SK-N-SH (cell line): ENCODE data around the gene SREBF2. TPM values are rescaled to one million over a fixed set of nuclear protein-coding genes. Genes with fewer than 3 reads are reported as not detected.

Experiments used
- CTCF ChIA-PET: fragments of 300-600, 350-600 bp; formaldehyde crosslinking; extraction: SDS; loops from one replicate; lab custom pipeline; 2021; lab: Yijun Ruan, JAX
- POLR2A ChIA-PET: fragments of 350-600 bp; sonication (Branson Sonifier 250); formaldehyde crosslinking; extraction: SDS; loops from one replicate; lab custom pipeline; 2020; ENCODE audit warnings: antibody characterized with exemption, inconsistent platforms; lab: Yijun Ruan, JAX
- DNase-seq: peaks from one replicate; pipeline ENCODE4 v3.0.0; 2012
- H2AFZ ChIP-seq: fragments of 200-600 bp; sonication (generic); 2 replicates; pipeline ENCODE4 v1.8.1; 2016; ENCODE audit warnings: antibody characterized with exemption, mild to moderate bottlenecking, low read depth
- H3F3A ChIP-seq: fragments of 200-600 bp; sonication (generic); replicated peaks from 2 replicates; pipeline ENCODE3; 2016; ENCODE audit warnings: antibody characterized with exemption, mild to moderate bottlenecking; ENCODE audit not compliant: insufficient read depth
- H3K27ac ChIP-seq, 2 experiments: fragments of 200-500 bp in 1 of 2; fragments of 200-600 bp in 1 of 2; sonication (Bioruptor generic) in 1 of 2; sonication (generic), shearing (Covaris generic) in 1 of 2; 2 replicates each; pipeline versions ENCODE4 v1.5.1 to v1.6.1; 2014 to 2016; ENCODE audit warnings: low read depth in 2 of 2, inconsistent platforms in 1 of 2, low read length in 1 of 2, mild to moderate bottlenecking in 1 of 2, mixed read lengths in 1 of 2
- H3K27me3 ChIP-seq: fragments of 200-600 bp; sonication (generic), shearing (Covaris generic); 2 replicates; pipeline ENCODE4 v1.6.1; 2016; ENCODE audit warnings: mixed run types; ENCODE audit not compliant: insufficient read depth
- H3K36me3 ChIP-seq, 2 experiments: fragments of 200-500 bp in 1 of 2; fragments of 200-600 bp in 1 of 2; sonication (Bioruptor generic) in 1 of 2; sonication (generic) in 1 of 2; replicated peaks in 1 of 2; 2 replicates each; pipeline versions ENCODE3 to v1.5.1; 2014 to 2016; ENCODE audit warnings: low read length in 1 of 2, mild to moderate bottlenecking in 1 of 2; ENCODE audit not compliant: insufficient read depth in 2 of 2, control insufficient read depth in 1 of 2
- H3K4me1 ChIP-seq, 2 experiments: fragments of 200-500 bp in 1 of 2; fragments of 200-600 bp in 1 of 2; sonication (Bioruptor generic) in 1 of 2; sonication (generic), shearing (Covaris generic) in 1 of 2; 2 replicates each; pipeline versions ENCODE4 v1.5.1 to v1.6.1; 2014 to 2016; ENCODE audit warnings: low read depth in 1 of 2, low read length in 1 of 2, mixed run types in 1 of 2; ENCODE audit not compliant: insufficient read depth in 2 of 2, control insufficient read depth in 1 of 2
- H3K4me2 ChIP-seq: fragments of 200-600 bp; sonication (generic), shearing (Covaris generic); 2 replicates; pipeline ENCODE4 v1.6.1; 2017; ENCODE audit warnings: mixed run types
- H3K4me3 ChIP-seq, 2 experiments: fragments of 200-500 bp in 1 of 2; fragments of 200-600 bp in 1 of 2; sonication (Bioruptor generic) in 1 of 2; sonication (generic), shearing (Covaris generic) in 1 of 2; 2 replicates each; pipeline versions ENCODE4 v1.5.1 to v1.8.1; 2014 to 2016; ENCODE audit warnings: low read depth in 2 of 2, inconsistent platforms in 1 of 2, low read length in 1 of 2, mild to moderate bottlenecking in 1 of 2, mixed read lengths in 1 of 2, moderate library complexity in 1 of 2
- H3K79me2 ChIP-seq: fragments of 200-600 bp; sonication (generic); 2 replicates; pipeline ENCODE4 v1.8.1; 2017; ENCODE audit warnings: mild to moderate bottlenecking; ENCODE audit not compliant: insufficient read depth
- H3K9ac ChIP-seq: fragments of 200-600 bp; sonication (generic); 2 replicates; pipeline ENCODE4 v1.6.1; 2017; ENCODE audit warnings: mixed run types
- H3K9me2 ChIP-seq: fragments of 200-600 bp; sonication (generic); 2 replicates; pipeline ENCODE4 v1.6.1; 2017; ENCODE audit warnings: mixed run types
- H3K9me3 ChIP-seq: fragments of 200-600 bp; sonication (generic); 2 replicates; pipeline ENCODE4 v1.6.1; 2017; ENCODE audit warnings: mixed run types, mild to moderate bottlenecking, moderate library complexity
- H4K20me1 ChIP-seq: fragments of 200-600 bp; sonication (generic); 2 replicates; pipeline ENCODE4 v1.6.1; 2017; ENCODE audit warnings: mild to moderate bottlenecking, mixed run types; ENCODE audit not compliant: insufficient read depth
- CTCF ChIP-seq: fragments of 200-600 bp; sonication (generic); IDR thresholded peaks from 2 replicates; pipeline ENCODE4 v1.6.1; 2017; ENCODE audit warnings: antibody characterized with exemption, mild to moderate bottlenecking, moderate library complexity
- GABPA ChIP-seq: IDR thresholded peaks from 2 replicates; pipeline ENCODE4 v1.4.0; 2012; ENCODE audit warnings: low read depth, mild to moderate bottlenecking
- JUND ChIP-seq: IDR thresholded peaks from 2 replicates; pipeline ENCODE4 v1.4.0; 2012
- MEF2A ChIP-seq: IDR thresholded peaks from 2 replicates; pipeline ENCODE4 v1.4.0; 2012; ENCODE audit warnings: low read depth, borderline replicate concordance
- NRF1 ChIP-seq: IDR thresholded peaks from 2 replicates; pipeline ENCODE4 v1.6.1; 2012; ENCODE audit warnings: low read depth, mild to moderate bottlenecking, low read length
- POLR2AphosphoS5 ChIP-seq: IDR thresholded peaks from 2 replicates; pipeline ENCODE4 v1.6.1; 2012; ENCODE audit warnings: low read depth, low read length
- ZBTB33 ChIP-seq: IDR thresholded peaks from 2 replicates; pipeline ENCODE4 v1.4.0; 2012; ENCODE audit warnings: low read depth, borderline replicate concordance
- WGBS: methylation state at CpG from one replicate; pipeline ENCODE4 v1.1.6; 2017; ENCODE audit warnings: low lambda C conversion rate; 5-methylcytosine and 5-hydroxymethylcytosine counted together
- polyA plus RNA-seq, 3 experiments: library from polyadenylated mRNA; depleted of rRNA; stranded (reverse); fragments of >200 nt; gene quantifications; 2 replicates each; pipeline ENCODE4 v1.2.3, GENCODE V29; 2012

The SREBF2 gene
- polyA plus RNA-seq, 1 of the 3 experiments (the other 2 are of a cell fraction): 7.5 TPM

- no peaks in the 10 kb centered on the region; a peak in 1 of 4 replicates for H3K4me1 ChIP-seq
- WGBS: 37% methylated on average over 12 of the region's 48 CpGs
- CTCF ChIA-PET: interaction anchor here (0.9 to 1.5 kb wide), 8 partner anchors 9 to 519 kb away, joined by 3 to 6 read pairs (median 3); partner anchors contain the start of gene SMIM45
- H3K9me3 ChIP-seq: no peaks in the 10 kb centered on the region
- no peak overlapping the region for H3K27ac ChIP-seq
- H4K20me1 ChIP-seq: no peaks in the 10 kb centered on the region
- no peak overlapping the region for H2AFZ ChIP-seq
- peak; percentile 70 for DNase-seq
- no peaks in the 10 kb centered on the region for H3K9me2 ChIP-seq
- TF ChIP-seq GABPA (no peak), CTCF (peak; percentile 43)
- H3K4me2 ChIP-seq: no peak overlapping the region
- no peaks in the 10 kb centered on the region for H3F3A ChIP-seq
- no peaks in the 10 kb centered on the region for H3K36me3 ChIP-seq
- no peaks in the 10 kb centered on the region for H3K79me2 ChIP-seq
- H3K9ac ChIP-seq: no peak overlapping the region
- no peak overlapping the region for H3K4me3 ChIP-seq
- no peaks in the 10 kb centered on the region for H3K27me3 ChIP-seq
- POLR2A ChIA-PET: no interaction called here
Measured at GRCh38 chr22:41925783-41926460, 93.0 kb downstream of the SREBF2 start.

- H3K36me3 ChIP-seq: no peaks in the 10 kb centered on the region
- no peaks in the 10 kb centered on the region for H3F3A ChIP-seq
- no peaks in the 10 kb centered on the region for H3K9me2 ChIP-seq
- no peak overlapping the region for H2AFZ ChIP-seq
- H3K27me3 ChIP-seq: no peaks in the 10 kb centered on the region
- H3K4me1 ChIP-seq: no peaks in the 10 kb centered on the region; a peak in 1 of 4 replicates
- no peak for DNase-seq
- TF ChIP-seq MEF2A (no peak), ZBTB33 (no peak), NRF1 (no peak), POLR2AphosphoS5 (no peak), JUND (no peak)
- H4K20me1 ChIP-seq: no peaks in the 10 kb centered on the region
- no peaks in the 10 kb centered on the region for H3K9me3 ChIP-seq
- CTCF ChIA-PET: interaction anchor here (1.4 kb wide), 1 partner anchor 231 kb away, joined by 5 read pairs; no protein-coding TSS in a partner anchor
- H3K79me2 ChIP-seq: no peaks in the 10 kb centered on the region
- POLR2A ChIA-PET: no interaction called here
- WGBS: 100% methylated on average over 1 of the region's 6 CpGs
- no peak overlapping the region for H3K9ac ChIP-seq
- no peak overlapping the region for H3K4me3 ChIP-seq
- H3K4me2 ChIP-seq: no peak overlapping the region
- H3K27ac ChIP-seq: no peak overlapping the region
Measured at GRCh38 chr22:41927813-41928212, 94.9 kb downstream of the SREBF2 start.
